ENCODE data around the gene MLLT1.

MLLT1 gene

GRCh38 chr19:6220385-6221191, 59.2 kb downstream of the MLLT1 start:
- no peak for DNase-seq

- DNase-seq = no peak
These were observed 60.0 kb downstream of the MLLT1 start for GRCh38 chr19:6219586-6220290.

GRCh38 chr19:6219147-6219525, 60.6 kb downstream of the MLLT1 start:
- DNase-seq = no peak

- DNase-seq = no peak
These were observed 61.2 kb downstream of the MLLT1 start for GRCh38 chr19:6218491-6219146.

- DNase-seq = no peak
These were observed 61.9 kb downstream of the MLLT1 start for GRCh38 chr19:6217752-6218334.

GRCh38 chr19:6216996-6217751, 62.6 kb downstream of the MLLT1 start:
- DNase-seq = no peak

- DNase-seq = no peak
These were observed 63.4 kb downstream of the MLLT1 start for GRCh38 chr19:6216236-6216995.

GRCh38 chr19:6215701-6216235, 64.0 kb downstream of the MLLT1 start:
- no peak for DNase-seq

GRCh38 chr19:6214881-6215541, 64.8 kb downstream of the MLLT1 start:
- DNase-seq = no peak

- no peak for DNase-seq
These were observed 65.8 kb downstream of the MLLT1 start for GRCh38 chr19:6213696-6214641.

- DNase-seq = no peak
These were observed 66.5 kb downstream of the MLLT1 start for GRCh38 chr19:6213266-6213595.

- no peak for DNase-seq
These were observed 67.1 kb downstream of the MLLT1 start for GRCh38 chr19:6212403-6213265.

GRCh38 chr19:6211632-6212402, 68.0 kb downstream of the MLLT1 start:
- DNase-seq = no peak

- no peak for DNase-seq
These were observed 68.8 kb downstream of the MLLT1 start for GRCh38 chr19:6210721-6211600.

GRCh38 chr19:6210091-6210490, 69.7 kb downstream of the MLLT1 start:
- no peak for DNase-seq

- no peak for DNase-seq
These were observed 70.1 kb downstream of the MLLT1 start for GRCh38 chr19:6209680-6210079.

GRCh38 chr19:6209233-6209632, 70.5 kb downstream of the MLLT1 start:
- DNase-seq = no peak
